GM18520 (cell line): Measurements from ENCODE around the gene SRSF10.
"Not testable (repeated sequence)": the region's sequence is repeated elsewhere in the genome, so short reads cannot be mapped to it uniquely, and the experiment has no call there.

Experiments used
- ATAC-seq: cut with Tn5 transposase; IDR thresholded peaks from one replicate; pipeline ENCODE4 v1.9.1; 2021; ENCODE audit not compliant: unreplicated experiment

The SRSF10 gene

DNA sequence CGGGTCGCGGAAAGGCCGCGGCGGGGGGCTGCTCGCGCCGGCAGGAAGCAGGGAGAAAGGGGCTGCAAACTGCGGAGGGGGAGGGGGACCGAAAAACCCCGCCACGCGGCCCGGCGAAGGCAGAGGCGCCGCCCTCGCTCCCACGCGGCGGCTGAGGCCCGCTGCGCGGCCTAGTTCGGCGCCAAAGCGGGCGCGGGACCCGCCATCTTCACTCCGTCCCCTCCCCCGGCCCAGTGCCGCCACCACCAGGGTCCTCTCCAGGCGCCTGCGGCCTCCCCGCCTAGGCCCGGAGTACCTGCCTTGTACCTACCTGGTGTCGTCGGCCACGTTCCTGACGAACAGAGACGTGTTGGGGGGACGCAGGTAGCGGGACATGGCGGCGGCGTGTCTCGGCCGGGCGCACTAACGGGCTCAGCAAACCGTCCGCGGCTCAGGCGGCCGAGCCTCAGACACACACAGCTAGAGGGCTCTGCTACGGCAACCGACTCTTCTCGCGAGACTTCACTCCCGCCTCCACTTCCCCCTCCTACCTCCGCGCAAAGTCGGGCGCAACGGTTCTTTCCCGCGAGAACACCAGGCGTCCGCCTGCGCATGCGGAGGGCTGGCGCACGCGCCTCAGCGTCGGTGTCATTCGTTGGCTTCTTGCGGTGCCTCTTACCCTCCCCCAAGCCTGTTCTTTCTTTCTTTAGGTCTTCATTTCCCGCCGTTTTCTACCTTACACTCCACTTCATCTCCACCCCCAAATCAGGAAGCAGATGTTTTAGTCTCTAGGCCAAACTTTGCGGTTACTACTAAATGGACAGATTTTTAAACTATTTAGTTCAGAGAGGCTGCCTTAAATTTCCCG lies at the start of gene SRSF10:
Gene SRSF10 (minus strand): TSS at position 447 of the 847 bp plus-strand sequence. CDS start 72 bp downstream, at position 375.
- peak; percentile 83 for ATAC-seq

DNA sequence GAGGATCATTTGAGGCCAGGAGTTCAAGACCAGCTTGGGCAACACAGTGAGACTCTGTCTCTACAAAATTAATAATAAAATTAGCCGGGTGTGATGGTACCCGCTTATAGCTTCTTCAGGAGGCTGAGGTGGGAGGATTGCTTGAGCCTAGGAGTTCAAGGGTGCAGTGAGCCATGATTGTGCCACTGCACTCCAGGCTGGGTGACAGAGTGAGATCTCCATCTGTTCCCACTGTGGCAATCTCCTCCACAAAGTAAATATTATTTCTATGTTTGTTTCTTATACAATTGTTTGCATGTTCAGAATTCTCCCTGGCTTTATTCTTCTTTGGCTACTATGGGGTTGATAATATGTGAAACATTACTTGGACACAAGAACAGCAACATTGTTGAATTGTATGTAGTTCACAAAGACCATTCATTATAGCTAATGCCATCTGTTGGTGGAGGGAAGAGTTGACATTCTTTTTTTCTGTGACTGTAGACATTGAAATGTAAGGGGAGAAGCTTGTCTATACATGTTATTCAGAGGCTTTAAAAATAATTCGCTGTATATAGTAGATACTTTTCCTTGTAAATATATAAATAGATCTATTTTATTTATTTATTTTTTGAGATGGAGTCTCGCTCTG lies 47.8 kb upstream of the SRSF10 start:
- ATAC-seq, result no peak

DNA sequence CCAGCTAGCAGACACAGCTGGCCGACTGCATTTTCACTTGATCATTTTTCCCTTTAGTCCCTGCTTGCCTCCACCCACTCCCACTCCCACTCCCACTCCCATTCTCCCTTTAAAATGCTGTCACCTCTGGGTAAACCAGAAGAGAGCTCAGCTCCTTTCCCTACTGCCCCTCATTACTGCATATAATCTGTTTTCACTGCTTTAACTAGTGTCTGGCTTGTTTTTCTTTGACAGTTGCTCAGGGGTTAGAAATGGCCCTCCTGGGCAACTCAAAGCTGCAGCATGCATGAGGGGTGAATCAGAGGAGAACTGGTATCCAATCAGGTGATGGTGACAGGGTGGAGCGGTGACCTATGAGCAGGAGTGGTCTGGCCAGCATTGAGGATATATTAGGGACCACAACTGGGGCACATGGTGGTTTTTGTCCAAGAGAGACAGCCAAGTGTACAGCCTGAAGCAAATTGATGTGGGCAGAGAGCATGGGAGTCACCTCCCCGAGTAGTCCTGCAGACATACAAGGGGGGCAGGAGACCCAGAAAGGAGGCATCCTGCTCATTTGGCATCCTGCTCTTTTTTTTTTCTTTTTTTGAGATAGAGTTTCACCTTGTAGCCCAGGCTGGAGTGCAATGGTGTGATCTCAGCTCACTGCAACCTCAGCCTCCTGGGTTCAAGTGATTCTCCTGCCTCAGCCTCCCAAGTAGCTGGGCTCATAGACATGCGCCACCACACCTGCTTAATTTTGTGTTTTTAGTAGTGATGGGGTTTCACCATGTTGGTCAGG lies 42.6 kb upstream of the SRSF10 start:
- no peak for ATAC-seq

DNA sequence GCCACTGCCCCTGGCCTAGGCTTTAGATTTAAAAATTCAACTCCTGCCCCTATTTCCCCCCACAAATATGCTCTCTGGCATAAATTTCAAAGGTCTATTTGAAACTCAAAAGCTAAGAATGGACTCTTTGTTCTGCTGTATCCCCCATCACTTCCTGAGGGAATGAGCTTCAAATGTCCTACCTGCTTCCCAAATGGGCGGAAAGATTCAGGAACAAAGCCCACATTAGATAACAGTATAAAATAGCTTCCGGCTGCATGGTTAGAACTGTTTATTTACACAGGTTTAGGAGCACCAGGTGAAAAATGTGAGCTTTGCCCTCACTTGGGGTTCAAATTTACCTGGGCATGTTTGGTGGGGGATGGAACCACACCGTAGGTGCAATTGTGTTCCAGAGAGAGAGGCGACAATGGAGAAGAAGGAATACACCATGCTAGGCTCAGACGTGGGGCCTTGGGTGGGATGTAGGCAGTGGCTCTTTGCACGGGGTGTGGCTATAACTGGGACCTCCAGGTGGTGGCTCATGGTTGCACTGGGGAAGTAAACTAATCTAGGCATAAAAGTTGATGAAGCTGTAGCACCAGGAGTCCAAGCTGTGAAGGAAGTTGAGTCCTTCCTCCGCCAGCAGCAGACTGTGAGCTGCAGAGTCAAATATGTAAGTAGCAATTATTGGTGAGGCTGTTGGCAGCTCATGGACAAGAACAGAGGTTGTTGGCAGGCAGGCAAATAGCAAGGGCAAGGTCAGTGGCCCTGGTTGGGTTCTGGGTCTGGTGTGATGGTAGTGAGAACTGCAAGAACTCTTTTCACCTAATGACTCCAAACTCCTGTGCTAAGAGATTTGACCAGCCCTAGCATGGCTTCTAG lies 41.5 kb upstream of the SRSF10 start:
- no peak for ATAC-seq

DNA sequence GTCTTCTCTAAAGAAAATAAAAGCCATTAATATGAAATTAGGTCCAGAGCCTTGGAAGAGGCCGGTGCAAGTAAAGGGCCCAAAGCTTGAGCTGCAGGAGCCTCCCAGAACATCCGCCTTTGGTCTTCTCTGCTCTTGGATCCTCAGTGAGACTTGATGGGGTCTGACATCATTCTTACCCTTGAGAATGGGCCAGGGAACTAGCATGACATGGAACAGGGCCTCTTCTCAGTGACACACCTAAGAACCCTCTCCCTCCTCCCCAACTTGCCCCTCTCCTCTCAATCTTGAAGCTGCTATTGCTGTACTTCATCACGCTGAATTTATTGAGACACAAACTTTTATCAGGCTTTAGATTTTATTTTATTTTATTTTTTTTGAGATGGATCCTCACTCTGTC lies 40.3 kb upstream of the SRSF10 start:
- no peak for ATAC-seq

DNA sequence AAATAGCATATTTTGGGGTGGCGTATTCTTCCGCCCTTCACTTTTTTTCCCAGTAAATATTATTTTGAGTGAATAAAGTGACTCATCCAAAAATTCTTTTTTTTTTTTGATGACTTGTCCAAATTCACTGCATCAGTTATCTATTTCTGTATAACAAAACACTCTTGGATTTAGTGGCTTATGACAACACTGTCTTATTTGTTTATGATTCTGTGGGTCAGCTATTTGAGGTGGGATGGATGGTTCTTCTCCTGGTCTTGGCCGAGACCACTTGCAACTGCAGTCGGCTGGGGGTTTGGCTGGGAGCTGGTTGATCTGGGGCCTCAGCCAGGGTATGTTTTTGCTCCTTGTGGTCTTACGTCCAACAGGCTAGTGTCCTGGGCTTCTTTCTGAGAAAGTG lies 39.9 kb upstream of the SRSF10 start:
- no peak for ATAC-seq

DNA sequence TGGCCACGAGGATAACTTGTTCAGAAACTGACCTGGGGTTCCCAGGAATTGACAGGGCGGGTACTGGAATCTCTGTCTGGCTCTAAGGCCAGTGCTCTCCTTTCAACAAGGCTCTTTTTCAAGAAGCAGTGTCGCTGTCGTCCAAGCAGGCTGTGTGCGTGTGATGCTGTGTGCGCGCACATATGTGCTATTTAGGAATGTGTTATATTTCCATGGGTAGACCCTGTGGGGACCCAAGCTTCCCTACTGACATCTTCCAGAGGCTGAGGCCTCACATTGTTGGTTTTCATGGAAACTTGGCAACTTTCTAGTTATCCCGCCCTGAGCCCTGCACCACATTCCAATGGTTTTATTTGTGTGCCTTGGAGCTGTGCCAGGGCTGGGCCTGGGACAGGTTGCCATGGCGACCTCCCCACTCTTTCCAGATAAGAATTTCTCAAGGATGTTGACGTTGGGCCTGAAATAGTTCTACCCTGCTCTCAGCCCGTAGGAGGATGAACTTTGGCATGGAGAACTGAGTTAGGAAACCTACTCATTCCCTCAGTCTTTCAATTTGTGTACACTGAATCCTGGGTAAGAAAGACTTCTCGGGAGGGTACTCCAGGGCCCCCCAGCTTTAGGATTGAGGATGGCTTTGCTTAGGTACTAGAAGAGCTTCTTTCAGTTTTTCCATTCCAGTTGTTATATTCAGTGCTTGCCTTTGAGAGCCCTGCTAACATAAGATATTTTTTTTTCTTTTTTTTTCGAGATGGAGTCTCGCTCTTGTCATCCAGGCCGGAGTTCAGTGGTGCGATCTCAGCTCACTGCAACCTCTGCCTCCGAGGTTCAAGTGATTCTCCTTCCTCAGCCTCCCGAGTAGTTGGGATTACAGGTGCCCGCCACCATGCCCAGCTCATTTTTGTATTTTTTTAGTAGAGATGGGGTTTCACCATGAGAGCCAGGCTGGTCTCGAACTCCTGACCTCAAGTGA lies 38.8 kb upstream of the SRSF10 start:
- no peak for ATAC-seq

DNA sequence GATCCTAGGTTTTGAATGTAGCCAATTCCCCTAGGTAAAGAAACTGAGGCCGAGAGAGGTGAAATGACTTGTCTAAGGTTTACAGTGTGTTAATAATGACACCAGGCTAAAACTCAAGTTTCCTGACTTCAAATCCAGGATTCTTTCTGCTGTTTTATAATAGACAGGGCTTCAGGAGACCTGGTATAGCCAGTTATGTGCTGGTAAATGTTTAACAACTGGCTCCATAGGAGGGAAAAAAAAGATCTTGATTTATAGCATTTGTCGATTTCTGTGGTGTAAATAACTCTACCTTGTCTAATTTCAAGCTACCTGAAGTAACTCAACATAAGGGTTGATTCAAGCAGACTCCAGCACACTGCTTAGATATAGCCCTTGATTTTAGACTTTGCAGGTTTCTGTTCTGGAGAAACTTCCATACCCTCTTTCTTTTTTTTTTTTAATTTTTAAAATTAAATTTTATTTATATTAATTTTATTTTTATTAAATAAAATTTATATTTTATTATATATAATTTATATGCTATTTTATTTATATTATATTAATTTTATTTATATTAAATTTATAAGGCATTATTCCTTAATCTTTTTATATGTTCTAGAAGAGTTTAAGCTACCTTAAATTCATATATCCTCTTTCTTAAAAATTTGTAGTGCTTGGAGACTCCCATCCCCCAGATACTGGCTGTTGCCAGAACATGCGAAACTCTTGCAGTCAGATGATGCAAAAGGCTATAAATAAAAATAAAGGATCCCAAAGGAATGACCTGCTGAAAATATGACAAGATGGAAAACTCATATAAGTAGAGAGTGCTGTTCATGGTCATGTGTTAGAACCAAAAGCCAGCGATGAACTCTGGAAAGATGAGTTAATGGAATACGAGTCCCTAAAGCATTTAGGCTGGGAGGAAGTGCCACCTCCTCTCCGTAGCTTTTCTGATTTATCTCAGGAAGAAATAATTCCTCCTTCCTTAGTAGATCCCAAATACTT lies 35.4 kb upstream of the SRSF10 start:
- ATAC-seq, result no peak

DNA sequence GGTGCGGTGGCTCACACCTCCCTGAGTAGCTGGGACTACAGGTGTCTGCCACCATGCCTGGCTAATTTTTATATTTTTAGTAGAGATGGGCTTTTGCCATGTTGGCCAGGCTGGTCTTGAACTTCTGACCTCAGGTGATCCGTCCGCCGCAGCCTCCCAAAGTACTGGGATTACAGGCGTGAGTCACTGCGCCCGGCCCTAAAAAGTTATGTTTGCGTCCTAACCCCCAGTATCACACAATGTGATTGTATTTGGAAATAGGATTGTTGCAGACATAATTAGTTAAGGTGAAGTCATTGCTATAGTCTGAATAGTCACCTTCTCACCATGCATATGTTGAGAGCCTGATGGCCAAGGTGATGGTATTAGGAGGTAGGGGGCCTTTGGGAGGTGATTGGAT lies 32.8 kb upstream of the SRSF10 start:
- ATAC-seq, result not testable (repeated sequence)

DNA sequence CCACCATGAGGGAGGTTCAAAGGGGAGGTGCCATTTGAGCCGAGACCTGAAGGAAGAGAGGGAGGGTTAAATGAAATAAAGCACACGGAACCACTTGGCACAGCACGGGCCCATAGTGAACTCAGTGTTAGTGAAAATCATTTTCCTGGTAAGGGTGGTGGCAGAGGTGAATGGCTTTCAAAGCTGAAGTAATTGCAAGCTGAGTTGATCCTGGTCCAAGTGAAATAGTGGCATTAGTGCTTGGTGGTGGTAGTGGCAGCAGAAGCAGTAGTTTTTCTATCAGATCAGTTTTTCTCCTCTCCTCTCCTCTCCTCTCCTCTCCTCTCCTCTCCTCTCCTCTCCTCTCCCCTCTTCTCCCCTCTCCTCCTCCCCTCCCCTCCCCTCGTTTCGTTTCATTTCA lies 30.5 kb upstream of the SRSF10 start:
- no peak for ATAC-seq

DNA sequence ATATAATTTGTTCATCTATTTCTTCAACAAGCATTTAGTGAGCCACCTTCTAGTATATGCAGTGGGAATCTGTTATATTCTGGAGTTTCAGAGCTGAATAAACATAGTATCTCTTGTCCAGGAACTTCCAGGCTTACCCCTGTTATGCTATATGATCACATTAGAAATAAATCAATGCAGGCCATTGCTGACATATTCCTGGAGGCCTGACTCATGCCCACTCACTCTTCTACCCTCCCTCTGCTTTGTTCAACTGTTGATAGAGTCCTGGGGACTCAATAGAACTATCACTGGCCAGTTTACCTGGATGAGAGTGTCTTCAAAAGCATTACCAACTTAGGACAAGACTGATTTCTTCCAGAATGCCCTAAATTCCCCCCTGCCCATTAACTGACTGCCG lies 29.3 kb upstream of the SRSF10 start:
- ATAC-seq, result no peak

DNA sequence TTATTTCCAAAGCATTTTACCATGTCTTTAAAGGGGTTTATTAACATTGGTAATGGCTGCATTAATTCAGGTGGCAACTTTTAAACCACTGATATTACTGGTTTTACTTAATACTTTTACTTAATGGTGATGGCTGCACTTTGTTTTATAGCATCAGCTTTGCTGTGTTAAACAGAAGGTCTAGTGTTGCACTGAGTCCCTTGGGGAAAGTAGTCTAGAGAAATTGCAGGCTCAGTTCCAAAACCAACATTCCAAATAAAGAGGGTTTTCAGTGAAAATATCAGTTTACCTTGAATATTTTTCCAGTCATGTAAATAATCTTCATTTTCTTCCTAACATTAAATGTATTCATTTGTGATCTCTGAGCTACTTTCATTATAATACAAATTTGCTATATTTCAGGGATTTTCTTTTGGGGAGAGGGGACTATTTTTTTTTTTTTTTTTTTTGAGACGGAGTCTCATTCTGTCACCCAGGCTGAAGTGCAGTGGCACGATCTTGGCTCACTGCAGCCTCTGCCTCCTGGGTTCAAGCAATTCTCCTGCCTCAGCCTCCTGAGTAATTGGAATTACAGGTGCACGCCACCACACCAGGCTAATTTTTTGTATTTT lies 28.6 kb upstream of the SRSF10 start:
- ATAC-seq, result not testable (repeated sequence)

DNA sequence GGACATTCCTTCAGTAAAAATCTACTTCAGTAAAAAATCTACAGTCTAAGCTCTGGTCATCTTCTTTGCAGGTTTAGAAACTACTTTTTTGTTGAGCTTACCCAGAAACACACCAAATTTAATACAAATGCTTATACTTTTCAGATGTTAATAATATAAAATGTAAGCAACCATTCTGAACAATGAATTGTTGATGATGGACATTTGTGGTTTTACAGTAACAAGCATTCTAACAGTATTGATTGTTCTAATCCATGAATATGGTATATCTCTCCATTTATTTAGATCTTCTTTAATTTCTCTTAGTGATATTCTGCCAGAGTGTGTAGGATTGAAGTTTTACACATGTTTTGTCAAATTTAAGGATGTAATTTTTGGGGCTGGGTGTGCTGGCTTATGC lies 27.0 kb upstream of the SRSF10 start:
- ATAC-seq, result no peak

DNA sequence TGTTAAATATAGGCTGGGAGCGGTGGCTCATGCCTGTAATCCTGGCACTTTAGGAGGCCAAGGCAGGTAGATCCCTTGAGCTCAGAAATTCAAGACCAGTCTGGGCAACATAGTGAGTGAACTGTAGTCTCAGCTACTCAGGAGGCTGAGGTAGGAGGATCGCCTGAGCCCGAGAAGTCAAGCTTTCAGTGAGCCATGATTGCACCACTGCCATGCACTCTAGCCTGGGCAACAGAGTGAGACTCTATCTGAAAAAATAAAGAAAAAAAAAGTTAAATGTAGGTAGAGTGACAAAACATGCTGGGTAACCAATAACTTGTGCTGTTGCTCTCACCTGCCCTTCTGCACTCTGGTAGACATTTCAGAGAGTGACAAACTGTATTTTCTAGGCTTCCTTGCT lies 25.0 kb upstream of the SRSF10 start:
- ATAC-seq, result no peak

DNA sequence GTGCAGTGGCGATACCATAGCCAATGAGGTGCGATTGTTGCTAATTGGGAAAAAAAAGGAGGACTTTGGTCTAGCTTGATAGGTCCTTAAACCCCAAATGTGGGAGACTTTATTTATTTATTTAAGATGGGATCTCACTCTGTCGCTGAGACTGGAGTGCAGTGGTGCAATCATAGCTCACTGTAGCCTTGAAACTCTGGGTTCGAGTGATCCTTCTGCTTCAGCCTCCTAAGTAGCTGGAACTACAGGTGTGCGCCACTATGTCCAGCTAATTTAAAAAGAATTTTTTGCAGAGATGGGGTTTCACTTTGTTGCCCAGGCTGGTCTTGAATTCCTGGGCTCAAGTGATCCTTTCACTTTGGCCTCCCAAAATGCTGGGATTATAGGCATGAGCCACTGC lies 24.0 kb upstream of the SRSF10 start:
- no peak for ATAC-seq

DNA sequence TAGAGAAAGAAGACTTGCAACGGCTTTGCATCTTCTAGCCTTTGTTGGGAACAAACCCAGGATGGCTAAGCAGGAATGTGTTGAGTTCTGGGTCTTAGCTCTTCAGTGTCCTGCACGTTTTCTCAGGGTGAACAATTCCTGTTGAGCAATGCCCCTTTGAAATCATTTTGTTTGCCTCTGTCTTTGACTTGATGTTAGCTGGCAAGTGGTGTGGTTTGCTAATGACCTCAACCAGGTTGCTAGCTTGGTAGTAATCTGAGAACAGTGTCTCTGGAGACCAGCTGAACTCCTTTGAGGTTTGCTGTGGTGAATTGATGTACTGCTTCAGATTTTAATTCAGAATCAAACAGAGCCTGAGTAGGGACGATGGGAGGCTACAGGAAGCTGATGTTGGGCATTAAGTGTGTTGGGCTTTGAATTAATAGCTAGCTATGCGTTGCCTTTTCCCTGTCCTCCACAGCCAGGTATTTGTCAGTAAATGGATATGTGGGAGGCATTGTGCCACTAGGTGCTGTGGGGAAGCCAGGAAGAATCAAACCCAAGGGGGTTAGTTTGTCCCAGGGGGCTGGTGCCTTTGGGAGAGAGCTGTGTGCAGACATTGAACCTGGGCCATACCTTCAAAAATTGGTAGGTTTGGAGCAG lies 23.3 kb upstream of the SRSF10 start:
- no peak for ATAC-seq

DNA sequence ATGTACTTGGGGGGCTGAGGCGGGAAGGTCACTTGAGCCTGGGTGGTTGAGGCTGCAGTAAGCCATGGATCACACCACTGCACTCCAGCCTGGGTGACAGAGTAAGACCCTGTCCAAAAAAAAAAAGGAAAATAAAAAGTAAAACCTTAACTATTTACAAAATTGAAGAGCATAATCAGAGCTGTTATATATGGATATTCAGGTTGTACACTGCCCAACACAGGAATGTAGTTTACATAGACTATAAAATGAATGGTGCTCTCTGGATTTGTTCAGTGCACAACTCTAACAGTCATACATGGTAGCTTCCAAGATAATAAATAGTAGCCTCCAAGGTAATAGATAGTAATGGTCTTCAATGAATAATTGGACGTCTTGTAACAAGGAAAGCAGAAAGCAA lies 22.6 kb upstream of the SRSF10 start:
- ATAC-seq, result no peak
